Measurements from ENCODE around the gene ECM2. TPM values are rescaled to one million over a fixed set of nuclear protein-coding genes. Genes with fewer than 3 reads are reported as not detected.

Gene ECM2
- total and polyA plus RNA-seq, 2 of the 8 experiments (the other 6 are each of a cell fraction or from before 2014, with no cell fraction given): not detected

DNA sequence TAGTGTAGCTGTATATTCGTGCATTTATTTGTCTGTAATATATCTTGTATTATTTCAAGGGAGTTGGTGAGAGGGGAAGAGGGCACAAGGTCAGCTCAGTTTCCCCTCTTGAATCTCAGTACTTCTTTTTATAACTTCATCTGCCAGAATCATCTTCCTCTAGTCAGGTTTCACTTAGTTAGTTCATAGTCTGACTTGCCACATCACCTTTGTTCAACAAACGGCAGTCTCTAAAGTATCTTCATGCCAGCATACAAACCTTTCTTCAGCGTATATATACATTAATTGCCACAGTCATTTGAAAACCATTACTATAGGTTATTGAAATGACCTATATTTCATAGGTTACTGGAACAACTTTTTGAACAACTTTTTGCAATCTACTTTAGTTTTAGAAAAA lies 1.6 kb downstream of the ECM2 start:
- H2AK5ac ChIP-seq (ENCODE audit: low read depth, low read length): no peak overlapping the region
- no peak overlapping the region for H2AFZ ChIP-seq (ENCODE audit: low read length)
- no peak overlapping the region for H3K27ac ChIP-seq (ENCODE audit: low read depth, low read length)
- no peak for FAIRE-seq
- no peaks in the 10 kb centered on the region for H3K9me3 ChIP-seq (ENCODE audit: insufficient read depth in 2 of 2, low read depth in 1 of 2, low read length in 1 of 2)
- H3K4me3 ChIP-seq (ENCODE audit: extremely low read depth in 1 of 4, insufficient read depth in 2 of 4, low read depth in 3 of 4, low read length in 4 of 4): no peak overlapping the region
- CTCF ChIA-PET (ENCODE audit: partially characterized antibody): no interaction called here
- H3K79me1 ChIP-seq (ENCODE audit: low read depth, low read length): no peaks in the 10 kb centered on the region
- H2BK5ac ChIP-seq (ENCODE audit: low read depth, low read length): no peak overlapping the region
- H3K9ac ChIP-seq (replicated peaks in 1 of 4; ENCODE audit: extremely low read depth in 1 of 4, low read depth in 3 of 4, low read length in 3 of 4): no peak overlapping the region
- no peak overlapping the region for H3K14ac ChIP-seq (ENCODE audit: insufficient read length)
- no peak overlapping the region for H3K4me2 ChIP-seq (ENCODE audit: insufficient read depth in 1 of 2, low read depth in 2 of 2, low read length in 2 of 2)
- no peak overlapping the region for H2BK12ac ChIP-seq (ENCODE audit: low read depth, low read length)
- H3K4me1 ChIP-seq (replicated peaks in 1 of 4; ENCODE audit: control insufficient read depth in 3 of 4, insufficient read depth in 4 of 4, low read length in 3 of 4): no peaks in the 10 kb centered on the region
- H4K8ac ChIP-seq (ENCODE audit: extremely low read depth, insufficient read depth, low read length): no peak overlapping the region
- H2BK15ac ChIP-seq (ENCODE audit: low read length): no peak overlapping the region
- H3K79me2 ChIP-seq (ENCODE audit: control insufficient read depth in 1 of 2, insufficient read depth in 2 of 2, low read length in 2 of 2): no peaks in the 10 kb centered on the region
- no peaks in the 10 kb centered on the region for H4K20me1 ChIP-seq (replicated peaks in 1 of 2; ENCODE audit: control insufficient read depth in 1 of 2, insufficient read depth in 2 of 2, low read length in 2 of 2)
- H3K4ac ChIP-seq (replicated peaks; ENCODE audit: insufficient read length, low read depth, low read length): no peak overlapping the region
- no peak overlapping the region for H3K56ac ChIP-seq (replicated peaks; ENCODE audit: insufficient read length, low read depth, low read length)
- H2BK120ac ChIP-seq (replicated peaks; ENCODE audit: low read depth, low read length): no peak overlapping the region
- WGBS, 2 experiments (ENCODE audit: extremely low coverage in 1 of 2, insufficient coverage in 1 of 2, insufficient read length in 1 of 2, insufficient replicate concordance in 2 of 2, low coverage in 1 of 2, low lambda C conversion rate in 2 of 2, missing lambda C conversion rate in 1 of 2): 81% methylated on average over 3 of the region's 3 CpGs; no CpG with 5 or more reads in 1 of the 2 experiments
- TF ChIP-seq YY1 (IDR thresholded peaks at IDR 0.05; ENCODE audit: low read depth, low read length): no peak
- TF ChIP-seq POU5F1 (IDR thresholded peaks at IDR 0.05; ENCODE audit: low read depth, low read length): no peak
- TF ChIP-seq RAD21 (IDR thresholded peaks at IDR 0.05 in 1 of 2, conservative IDR thresholded peaks at IDR 0.05 in 1 of 2; ENCODE audit: low read depth in 2 of 2, low read length in 2 of 2): no peak
- no peak for TF ChIP-seq BCL11A (IDR thresholded peaks at IDR 0.05; ENCODE audit: low read depth in 2 of 2, low read length in 2 of 2)
- TF ChIP-seq POLR2A (IDR thresholded peaks at IDR 0.05; ENCODE audit: control extremely low read depth in 1 of 2, low read depth in 2 of 2, low read length in 2 of 2): no peak
- TF ChIP-seq NRF1 (IDR thresholded peaks at IDR 0.05; ENCODE audit: low read depth, low read length): no peak
- no peak for TF ChIP-seq FOSL1 (IDR thresholded peaks at IDR 0.05; ENCODE audit: insufficient read depth, low read depth, low read length)
- no peak overlapping the region for H3K18ac ChIP-seq (ENCODE audit: extremely low read depth, low read length)
- DNase-seq (ENCODE audit: low read depth in 1 of 2, low spot score in 2 of 2): no peak
- H3K27me3 ChIP-seq (replicated peaks in 1 of 4; ENCODE audit: control insufficient read depth in 3 of 4, extremely low read depth in 1 of 4, insufficient read depth in 3 of 4, low read length in 3 of 4): no peaks in the 10 kb centered on the region
- no peaks in the 10 kb centered on the region for H3K36me3 ChIP-seq (ENCODE audit: control insufficient read depth in 2 of 4, insufficient read depth in 4 of 4, low read length in 3 of 4)
- H4K5ac ChIP-seq (ENCODE audit: insufficient read length, low read depth, low read length): no peak overlapping the region
- POLR2A ChIA-PET (ENCODE audit: partially characterized antibody): no interaction called here
- H4K91ac ChIP-seq (replicated peaks; ENCODE audit: insufficient read length, low read length): no peak overlapping the region
- H3K23ac ChIP-seq (ENCODE audit: insufficient read length): no peak overlapping the region
- no peak overlapping the region for H2BK20ac ChIP-seq (ENCODE audit: low read length)
- no peaks in the 10 kb centered on the region for H3K23me2 ChIP-seq (ENCODE audit: low read depth, low read length)
